Measurements from ENCODE around the gene SIL1. TPM values are rescaled to one million over a fixed set of nuclear protein-coding genes. Genes with fewer than 3 reads are reported as not detected.

SIL1 gene
- polyA plus RNA-seq, 1 experiment = 90.5 TPM

DNA sequence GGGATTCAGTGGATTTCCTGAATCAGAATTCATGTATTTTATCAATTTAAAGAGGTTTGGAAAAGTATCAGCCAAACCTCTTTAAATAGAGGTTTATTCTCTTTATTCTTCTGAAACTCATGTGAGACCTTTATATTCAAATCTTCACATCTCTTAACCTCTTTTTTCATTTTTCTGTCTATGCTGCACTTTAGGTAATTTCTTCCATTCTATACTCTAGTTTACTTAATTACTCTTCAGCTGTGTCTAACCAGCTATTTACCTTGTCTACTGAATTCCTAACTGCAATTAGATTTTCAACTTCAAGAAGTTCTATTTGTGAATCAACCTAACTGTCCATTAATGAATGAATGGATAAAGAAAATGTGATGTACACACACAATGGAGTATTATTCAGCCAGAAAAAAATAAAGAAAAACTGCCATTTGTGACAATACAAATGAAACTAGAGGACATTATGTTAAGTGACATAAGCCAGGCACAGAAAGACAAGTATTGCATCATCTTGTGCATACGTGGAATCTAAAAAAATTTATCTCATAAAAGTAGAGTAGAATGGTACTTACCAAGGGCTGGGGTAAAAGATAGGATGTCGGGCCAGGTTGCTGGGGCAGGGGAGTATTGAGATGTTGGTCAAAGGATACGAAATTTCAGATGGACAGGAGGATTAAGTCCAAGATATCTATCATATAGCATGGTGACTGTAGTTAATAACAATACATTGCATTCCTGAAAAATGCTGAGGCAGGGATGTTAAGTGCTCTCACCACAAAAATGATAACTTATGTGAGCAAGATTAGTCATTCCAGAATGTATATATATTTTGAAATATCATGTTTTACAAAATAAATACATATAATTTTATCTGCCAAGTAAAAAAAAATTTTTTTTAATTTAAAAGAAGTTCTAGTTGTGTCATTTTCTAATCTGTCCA is 193.5 kb downstream of the SIL1 start:
- ChIA-PET POLR2A (no interaction called here), CTCF (no interaction called here)
- Histone ChIP-seq H3K4me3 (ENCODE audit: low read depth, low read length) (no peak overlapping the region), H3K36me3 (ENCODE audit: control insufficient read depth, insufficient read depth, low read length) (no peaks in the 10 kb centered on the region), H3K27me3 (ENCODE audit: control insufficient read depth, insufficient read depth, low read length) (no peaks in the 10 kb centered on the region)
- no peak for DNase-seq (ENCODE audit: low read depth)
- TF ChIP-seq CTCF (IDR thresholded peaks at IDR 0.05; ENCODE audit: insufficient read depth, low read depth, low read length) = no peak

DNA sequence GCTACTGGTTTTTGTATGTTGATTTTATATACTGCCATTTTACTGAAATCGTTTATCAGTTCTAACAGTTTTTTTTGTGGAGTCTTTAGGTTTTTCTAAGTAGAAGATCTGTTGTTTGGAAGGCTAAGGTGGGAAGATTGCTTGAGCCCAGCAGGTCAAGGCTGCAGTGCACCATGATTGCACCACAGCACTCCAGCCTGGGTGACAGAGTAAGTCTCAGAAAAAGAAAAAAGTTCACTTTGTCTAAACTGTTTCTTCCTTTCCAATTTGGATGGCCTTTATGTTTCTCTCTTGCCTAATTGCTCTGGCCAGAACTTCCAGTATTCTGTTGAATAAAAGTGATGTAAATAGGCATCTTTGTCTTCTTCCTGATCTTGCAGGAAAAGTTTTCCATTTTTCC is 198.5 kb downstream of the SIL1 start:
- no peak overlapping the region for H3K4me3 ChIP-seq (ENCODE audit: low read depth, low read length)
- H3K36me3 ChIP-seq (ENCODE audit: control insufficient read depth, insufficient read depth, low read length) = no peaks in the 10 kb centered on the region
- no peak for TF ChIP-seq CTCF (IDR thresholded peaks at IDR 0.05; ENCODE audit: insufficient read depth, low read depth, low read length)
- no peaks in the 10 kb centered on the region for H3K27me3 ChIP-seq (ENCODE audit: control insufficient read depth, insufficient read depth, low read length)
- ChIA-PET POLR2A (no interaction called here), CTCF (no interaction called here)
- DNase-seq (ENCODE audit: low read depth) = no peak

GRCh38 chr5:138998521-138998920 is 199.6 kb downstream of the SIL1 start:
- H3K27me3 ChIP-seq (ENCODE audit: control insufficient read depth, insufficient read depth, low read length) = no peaks in the 10 kb centered on the region
- H3K4me3 ChIP-seq (ENCODE audit: low read depth, low read length) = no peak overlapping the region
- POLR2A ChIA-PET = no interaction called here
- CTCF ChIA-PET = no interaction called here
- DNase-seq (ENCODE audit: low read depth) = no peak
- no peaks in the 10 kb centered on the region for H3K36me3 ChIP-seq (ENCODE audit: control insufficient read depth, insufficient read depth, low read length)
- no peak for TF ChIP-seq CTCF (IDR thresholded peaks at IDR 0.05; ENCODE audit: insufficient read depth, low read depth, low read length)

- H3K36me3 ChIP-seq (ENCODE audit: control insufficient read depth, insufficient read depth, low read length) = no peaks in the 10 kb centered on the region
- TF ChIP-seq CTCF (IDR thresholded peaks at IDR 0.05; ENCODE audit: insufficient read depth, low read depth, low read length) = no peak
- ChIA-PET POLR2A (no interaction called here), CTCF (no interaction called here)
- DNase-seq (ENCODE audit: low read depth) = no peak
- H3K27me3 ChIP-seq (ENCODE audit: control insufficient read depth, insufficient read depth, low read length) = no peaks in the 10 kb centered on the region
- no peak overlapping the region for H3K4me3 ChIP-seq (ENCODE audit: low read depth, low read length)
Measured at GRCh38 chr5:138996120-138996519, 202.0 kb downstream of the SIL1 start.

DNA sequence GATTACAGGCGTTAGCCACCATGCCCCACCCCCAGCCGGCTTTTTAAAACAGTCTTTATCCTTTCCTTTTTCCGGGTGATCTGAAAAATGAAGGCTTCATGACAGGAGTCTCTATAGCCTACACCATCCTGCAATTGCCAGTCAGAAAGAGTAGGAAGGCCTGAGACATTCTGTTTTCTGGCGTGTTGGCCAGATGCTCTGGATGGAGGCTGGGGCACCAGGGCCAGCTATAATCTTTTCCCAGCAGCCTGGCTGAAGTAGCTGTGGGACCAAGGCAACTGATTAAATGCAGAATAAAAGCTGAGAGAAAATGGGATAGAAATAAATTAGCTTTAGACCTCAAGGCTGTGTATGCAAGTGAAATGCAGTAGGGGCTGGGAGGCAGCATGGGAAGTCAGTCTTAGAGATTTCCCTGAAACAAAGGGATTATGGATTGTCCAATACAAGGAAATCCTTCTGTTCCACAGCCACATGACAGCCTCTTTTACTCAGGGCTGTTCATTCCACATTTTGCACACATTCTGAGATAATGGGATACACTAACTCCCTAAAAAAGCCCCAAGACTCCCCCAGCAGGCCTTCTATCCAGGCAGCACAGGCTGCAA is 207.1 kb downstream of the SIL1 start:
- Histone ChIP-seq H3K36me3 (ENCODE audit: control insufficient read depth, insufficient read depth, low read length) (no peaks in the 10 kb centered on the region), H3K27me3 (ENCODE audit: control insufficient read depth, insufficient read depth, low read length) (no peaks in the 10 kb centered on the region), H3K4me3 (ENCODE audit: low read depth, low read length) (no peak overlapping the region)
- TF ChIP-seq CTCF (IDR thresholded peaks at IDR 0.05; ENCODE audit: insufficient read depth, low read depth, low read length) = no peak
- ChIA-PET CTCF (interaction anchor here (1.1 kb wide), 1 partner anchor 9 kb away, joined by 3 read pairs; no protein-coding TSS in a partner anchor), POLR2A (no interaction called here)
- DNase-seq (ENCODE audit: low read depth) = no peak

Measured in BJ (cell line).